Epithelial cell of proximal tubule (primary cell): ENCODE results near the gene ABHD15. TPM values are rescaled to one million over a fixed set of nuclear protein-coding genes. Genes with fewer than 3 reads are reported as not detected.

Experiments used
- DNase-seq: peaks from one replicate; pipeline ENCODE4 v3.0.0-alpha.2; 2011; ENCODE audit warnings: low read depth
- H3K4me3 ChIP-seq: 2 replicates; pipeline ENCODE4 v1.5.1; 2011; ENCODE audit warnings: low read depth, mild to moderate bottlenecking, low read length
- total RNA-seq: library from RNA; depleted of rRNA; stranded (reverse); fragments of >200 nt; gene quantifications from 2 replicates; pipeline ENCODE4 v1.2.3, GENCODE V29; 2015
- TF ChIP-seq, protein P1 (sequence below): conservative IDR thresholded peaks from 2 replicates; pipeline ENCODE4 v1.5.1; 2012; ENCODE audit warnings: low read depth, mild to moderate bottlenecking, low read length

Gene ABHD15
- total RNA-seq, 1 donor from 2014 or later: 8.2 TPM

DNA sequence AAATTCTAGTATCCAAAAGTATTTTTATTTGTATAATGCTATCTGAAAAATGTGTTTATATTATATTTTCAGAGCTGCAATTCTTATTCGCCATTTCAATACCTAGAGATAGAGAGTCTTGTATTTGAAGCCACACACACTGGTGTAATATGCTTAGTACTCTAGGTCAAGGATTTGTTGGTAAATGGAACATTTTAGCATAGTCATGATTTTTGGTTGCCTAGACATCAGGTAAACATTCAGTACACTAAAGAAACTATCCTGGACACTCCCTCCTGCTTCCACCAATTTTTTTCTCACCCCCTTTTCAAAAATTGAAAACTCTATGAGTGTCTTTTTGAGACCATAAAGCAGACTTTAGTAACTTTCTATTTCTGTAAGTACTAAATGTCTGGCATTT is 20.8 kb downstream of the ABHD15 start:
- TF ChIP-seq, protein P1, sequence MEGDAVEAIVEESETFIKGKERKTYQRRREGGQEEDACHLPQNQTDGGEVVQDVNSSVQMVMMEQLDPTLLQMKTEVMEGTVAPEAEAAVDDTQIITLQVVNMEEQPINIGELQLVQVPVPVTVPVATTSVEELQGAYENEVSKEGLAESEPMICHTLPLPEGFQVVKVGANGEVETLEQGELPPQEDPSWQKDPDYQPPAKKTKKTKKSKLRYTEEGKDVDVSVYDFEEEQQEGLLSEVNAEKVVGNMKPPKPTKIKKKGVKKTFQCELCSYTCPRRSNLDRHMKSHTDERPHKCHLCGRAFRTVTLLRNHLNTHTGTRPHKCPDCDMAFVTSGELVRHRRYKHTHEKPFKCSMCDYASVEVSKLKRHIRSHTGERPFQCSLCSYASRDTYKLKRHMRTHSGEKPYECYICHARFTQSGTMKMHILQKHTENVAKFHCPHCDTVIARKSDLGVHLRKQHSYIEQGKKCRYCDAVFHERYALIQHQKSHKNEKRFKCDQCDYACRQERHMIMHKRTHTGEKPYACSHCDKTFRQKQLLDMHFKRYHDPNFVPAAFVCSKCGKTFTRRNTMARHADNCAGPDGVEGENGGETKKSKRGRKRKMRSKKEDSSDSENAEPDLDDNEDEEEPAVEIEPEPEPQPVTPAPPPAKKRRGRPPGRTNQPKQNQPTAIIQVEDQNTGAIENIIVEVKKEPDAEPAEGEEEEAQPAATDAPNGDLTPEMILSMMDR: no peak
- H3K4me3 ChIP-seq: no peak overlapping the region
- DNase-seq: no peak

DNA sequence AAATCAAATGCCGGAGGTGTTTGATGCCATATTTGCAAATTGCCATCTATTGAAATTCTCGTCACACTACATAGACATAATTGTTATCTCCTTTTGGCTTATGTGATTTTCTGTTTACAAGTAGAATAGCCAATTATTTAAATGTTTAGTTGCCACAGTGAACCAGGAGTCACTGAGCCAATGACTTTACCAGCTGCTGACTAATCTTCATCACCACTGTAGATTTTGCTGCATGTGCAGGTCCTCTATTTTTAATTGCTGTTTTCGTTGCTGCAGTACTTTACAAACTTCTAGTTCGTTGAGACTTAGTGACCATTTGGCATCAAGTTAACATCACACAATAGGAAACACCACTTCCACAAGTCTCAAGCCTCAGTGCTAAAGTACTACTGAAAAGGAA is 22.8 kb downstream of the ABHD15 start:
- no peak for DNase-seq
- TF ChIP-seq, protein P1: no peak
- no peak overlapping the region for H3K4me3 ChIP-seq

DNA sequence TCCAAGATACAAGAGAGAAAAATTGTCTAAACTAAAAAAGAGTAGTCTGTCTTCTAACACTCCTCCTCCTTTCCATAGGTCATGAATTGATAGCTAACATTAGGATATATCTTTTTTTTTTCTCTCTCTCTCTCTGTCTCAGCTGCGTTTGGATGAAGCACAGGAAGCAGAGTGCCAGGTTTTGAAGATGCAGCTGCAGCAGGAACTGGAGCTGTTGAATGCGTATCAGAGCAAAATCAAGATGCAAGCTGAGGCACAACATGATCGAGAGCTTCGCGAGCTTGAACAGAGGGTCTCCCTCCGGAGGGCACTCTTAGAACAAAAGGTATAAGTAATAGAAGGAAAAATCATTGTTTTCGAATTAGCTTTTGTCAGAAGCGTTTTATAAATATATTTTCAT is 32.9 kb downstream of the ABHD15 start:
- H3K4me3 ChIP-seq: no peak overlapping the region
- TF ChIP-seq, protein P1: no peak
- DNase-seq: no peak

DNA sequence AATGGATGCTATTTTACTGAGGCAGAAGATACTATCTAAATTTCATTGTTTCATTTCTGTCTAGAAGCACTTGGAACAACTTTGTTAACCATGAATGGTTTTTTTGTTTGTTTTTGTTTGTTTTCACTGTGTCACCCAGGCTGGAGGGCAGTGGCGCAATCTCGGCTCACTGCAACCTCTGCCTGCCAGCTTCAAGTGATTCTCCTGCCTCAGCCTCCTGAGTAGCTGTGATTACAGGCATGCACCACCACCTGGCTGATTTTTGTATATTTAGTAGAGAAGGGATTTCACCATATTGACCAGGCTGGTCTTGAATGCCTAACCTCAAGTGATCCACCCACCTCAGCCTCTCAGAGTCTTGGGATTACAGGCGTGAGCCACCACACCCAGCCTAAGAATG is 40.5 kb downstream of the ABHD15 start:
- no peak overlapping the region for H3K4me3 ChIP-seq
- TF ChIP-seq, protein P1: no peak
- DNase-seq: no peak

DNA sequence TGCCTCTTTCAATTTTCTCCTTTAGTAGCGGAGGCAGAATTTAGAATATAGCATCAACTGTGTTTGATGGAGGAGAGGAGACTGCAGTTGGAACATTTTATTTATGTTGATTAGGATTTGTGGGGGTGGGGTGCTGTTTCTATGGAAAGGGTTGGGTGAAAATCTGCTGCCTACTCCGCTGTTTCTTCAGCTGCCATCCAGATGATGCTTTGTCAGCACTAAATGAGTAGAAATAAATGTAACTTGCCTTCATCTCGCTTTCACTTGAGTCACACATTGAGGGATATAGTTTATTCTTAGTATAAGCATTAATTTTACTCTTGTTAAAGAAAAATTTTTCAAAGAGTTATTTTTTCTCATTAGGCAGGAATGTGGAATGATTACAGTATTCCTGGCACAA is 42.1 kb downstream of the ABHD15 start:
- no peak overlapping the region for H3K4me3 ChIP-seq
- TF ChIP-seq, protein P1: no peak
- DNase-seq: no peak

DNA sequence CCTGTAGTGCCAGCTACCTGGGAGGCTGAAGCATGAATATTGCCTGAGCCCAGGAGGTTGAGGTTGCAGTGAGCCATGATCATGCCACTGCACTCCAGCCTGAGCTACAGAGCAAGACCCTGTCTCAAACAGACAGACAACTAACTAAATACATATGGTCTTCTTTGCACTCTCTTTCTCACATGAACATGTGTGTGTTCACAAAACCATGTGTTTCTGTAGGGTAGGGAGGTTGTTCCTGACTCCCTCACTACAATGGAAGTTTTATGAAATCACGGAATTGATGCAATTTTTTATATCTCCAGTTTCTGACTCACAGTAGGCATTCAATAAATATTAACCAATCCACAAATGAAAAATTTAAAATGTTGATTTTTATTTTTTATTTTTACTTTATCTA is 48.5 kb downstream of the ABHD15 start:
- TF ChIP-seq, protein P1: no peak
- H3K4me3 ChIP-seq: no peak overlapping the region
- no peak for DNase-seq

DNA sequence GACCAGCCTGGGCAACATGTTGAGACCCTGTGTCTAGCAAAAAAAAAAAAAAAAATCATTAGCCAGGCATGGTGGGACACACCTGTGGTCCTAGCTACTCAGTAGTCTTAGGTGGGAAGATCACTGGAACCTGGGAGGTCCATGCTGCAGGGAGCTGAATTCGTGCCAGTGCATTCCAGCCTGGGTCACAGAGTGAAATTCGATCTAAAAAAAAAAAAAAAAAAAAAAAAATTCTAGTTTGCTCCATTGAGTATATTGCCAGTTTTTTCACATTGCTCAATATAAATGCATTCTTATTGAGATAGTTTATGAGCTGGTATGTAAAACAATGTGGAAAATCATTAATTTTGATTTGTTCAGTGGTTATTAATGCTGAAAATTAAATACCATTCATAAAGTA is 52.0 kb downstream of the ABHD15 start:
- no peak for DNase-seq
- no peak overlapping the region for H3K4me3 ChIP-seq
- TF ChIP-seq, protein P1: no peak
